ELF-1 (cell line): ENCODE results near the gene SLC35G1.

Experiments
- DNase-seq: peaks from one replicate; pipeline ENCODE4 v3.0.0-alpha.2; 2016; ENCODE audit warnings: low read depth, low spot score

The SLC35G1 gene

GRCh38 chr10:93947524-93947923 is 53.7 kb downstream of the SLC35G1 start:
- DNase-seq = no peak

DNA sequence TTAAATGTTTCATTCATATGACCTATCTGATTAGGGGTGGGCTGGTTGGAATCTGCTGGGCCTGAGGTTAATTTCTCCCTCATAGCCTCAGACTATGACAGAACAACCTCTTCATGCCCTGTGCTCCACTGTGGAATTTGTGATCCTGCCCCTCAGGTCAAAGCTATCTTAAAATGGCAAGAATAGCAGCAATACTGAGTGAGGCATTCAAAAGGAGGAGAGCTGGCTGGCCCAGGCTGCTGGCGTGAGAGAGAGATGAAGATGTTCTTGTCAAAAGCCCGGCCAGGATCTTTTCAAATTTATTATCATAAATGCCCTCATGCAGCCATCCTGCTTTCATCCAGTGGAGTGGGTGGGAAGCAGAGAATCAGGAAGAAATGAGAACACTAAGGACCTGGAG is 58.1 kb downstream of the SLC35G1 start:
- no peak for DNase-seq
